ENCODE results near the gene PPP2R5C. TPM values are rescaled to one million over a fixed set of nuclear protein-coding genes. Genes with fewer than 3 reads are reported as not detected.

The PPP2R5C gene
- total and polyA plus RNA-seq, 2 of the 8 experiments (the other 6 are each of a cell fraction or from before 2014, with no cell fraction given): 49.6 to 95.9 TPM

GRCh38 chr14:101783260-101784016, 21.9 kb downstream of the PPP2R5C start:
- Histone ChIP-seq H3K18ac (ENCODE audit: extremely low read depth, low read length) (no peak overlapping the region), H2BK20ac (ENCODE audit: low read length) (no peak overlapping the region), H3K4me3 (ENCODE audit: extremely low read depth in 1 of 4, insufficient read depth in 2 of 4, low read depth in 3 of 4, low read length in 4 of 4) (no peak overlapping the region), H3K14ac (ENCODE audit: insufficient read length) (no peak overlapping the region), H4K5ac (ENCODE audit: insufficient read length, low read depth, low read length) (no peak overlapping the region), H3K27ac (ENCODE audit: low read depth, low read length) (no peak overlapping the region), H3K23ac (ENCODE audit: insufficient read length) (no peak overlapping the region), H3K27me3 (replicated peaks in 1 of 4; ENCODE audit: control insufficient read depth in 3 of 4, extremely low read depth in 1 of 4, insufficient read depth in 3 of 4, low read length in 3 of 4) (peaks cover 4 to 32% (median 29%) of the 10 kb centered on the region in 4 experiments), H3K4ac (replicated peaks; ENCODE audit: insufficient read length, low read depth, low read length) (no peak overlapping the region), H2BK5ac (ENCODE audit: low read depth, low read length) (no peak overlapping the region), H4K20me1 (replicated peaks in 1 of 2; ENCODE audit: control insufficient read depth in 1 of 2, insufficient read depth in 2 of 2, low read length in 2 of 2) (peaks cover 0 to 13% of the 10 kb centered on the region in 2 experiments), H3K9ac (replicated peaks in 1 of 4; ENCODE audit: extremely low read depth in 1 of 4, low read depth in 3 of 4, low read length in 3 of 4) (no peak overlapping the region), H3K9me3 (ENCODE audit: insufficient read depth in 2 of 2, low read depth in 1 of 2, low read length in 1 of 2) (no peaks in the 10 kb centered on the region), H2AK5ac (ENCODE audit: low read depth, low read length) (no peak overlapping the region; the same call in 1 of the 2 replicates), H3K23me2 (ENCODE audit: low read depth, low read length) (peaks cover 15% of the 10 kb centered on the region; the same call in 1 of the 2 replicates), H3K4me2 (ENCODE audit: insufficient read depth in 1 of 2, low read depth in 2 of 2, low read length in 2 of 2) (no peak overlapping the region), H3K79me2 (ENCODE audit: control insufficient read depth in 1 of 2, insufficient read depth in 2 of 2, low read length in 2 of 2) (no peaks in the 10 kb centered on the region), H4K91ac (replicated peaks; ENCODE audit: insufficient read length, low read length) (no peak overlapping the region), H3K79me1 (ENCODE audit: low read depth, low read length) (no peaks in the 10 kb centered on the region), H2AFZ (ENCODE audit: low read length) (no peak overlapping the region), H3K4me1 (replicated peaks in 1 of 4; ENCODE audit: control insufficient read depth in 3 of 4, insufficient read depth in 4 of 4, low read length in 3 of 4) (peaks cover 3 to 7% (median 6%) of the 10 kb centered on the region in 4 experiments; a peak in 6 of 7 replicates), H2BK120ac (replicated peaks; ENCODE audit: low read depth, low read length) (no peak overlapping the region), H4K8ac (ENCODE audit: extremely low read depth, insufficient read depth, low read length) (no peak overlapping the region), H2BK15ac (ENCODE audit: low read length) (no peak overlapping the region), H3K56ac (replicated peaks; ENCODE audit: insufficient read length, low read depth, low read length) (no peak overlapping the region), H3K36me3 (ENCODE audit: control insufficient read depth in 2 of 4, insufficient read depth in 4 of 4, low read length in 3 of 4) (no peaks in the 10 kb centered on the region), H2BK12ac (ENCODE audit: low read depth, low read length) (peak overlapping the region; percentile 68; the same call in 1 of the 2 replicates)
- FAIRE-seq (no peak), DNase-seq (ENCODE audit: low read depth in 1 of 2, low spot score in 2 of 2) (no peak)
- POLR2A ChIA-PET (ENCODE audit: partially characterized antibody): interaction anchor here (0.7 to 1.3 kb wide), 3 partner anchors 28 to 120 kb away, joined by 3 to 4 read pairs (median 4); no protein-coding TSS in a partner anchor
- CTCF ChIA-PET (ENCODE audit: partially characterized antibody): interaction anchor here (0.6 to 2.8 kb wide), 6 partner anchors 12 to 177 kb away, joined by 3 to 18 read pairs (median 6); no protein-coding TSS in a partner anchor
- 86% methylated on average over 11 of the region's 12 CpGs; no CpG with 5 or more reads in 1 of the 2 experiments for WGBS, 2 experiments (ENCODE audit: extremely low coverage in 1 of 2, insufficient coverage in 1 of 2, insufficient read length in 1 of 2, insufficient replicate concordance in 2 of 2, low coverage in 1 of 2, low lambda C conversion rate in 2 of 2, missing lambda C conversion rate in 1 of 2)
- TF ChIP-seq TBP (IDR thresholded peaks at IDR 0.05; ENCODE audit: low read depth, low read length) (no peak), ATF2 (IDR thresholded peaks at IDR 0.05; ENCODE audit: low read length) (no peak), EZH2 (IDR thresholded peaks at IDR 0.05; ENCODE audit: low read depth, low read length, severe bottlenecking) (no peak), BRCA1 (IDR thresholded peaks at IDR 0.05; ENCODE audit: low read depth, low read length) (no peak), TEAD4 (IDR thresholded peaks at IDR 0.05; ENCODE audit: low read depth, low read length) (no peak), KDM4A (IDR thresholded peaks at IDR 0.05; ENCODE audit: low read depth, low read length, severe bottlenecking) (no peak), CTCF (IDR thresholded peaks at IDR 0.05; ENCODE audit: control extremely low read depth in 1 of 3, insufficient read depth in 1 of 3, low read depth in 1 of 3, low read length in 3 of 3) (no peak)
